Measurements from ENCODE around the gene MRGPRD. TPM values are rescaled to one million over a fixed set of nuclear protein-coding genes. Genes with fewer than 3 reads are reported as not detected.

Gene MRGPRD, protein sequence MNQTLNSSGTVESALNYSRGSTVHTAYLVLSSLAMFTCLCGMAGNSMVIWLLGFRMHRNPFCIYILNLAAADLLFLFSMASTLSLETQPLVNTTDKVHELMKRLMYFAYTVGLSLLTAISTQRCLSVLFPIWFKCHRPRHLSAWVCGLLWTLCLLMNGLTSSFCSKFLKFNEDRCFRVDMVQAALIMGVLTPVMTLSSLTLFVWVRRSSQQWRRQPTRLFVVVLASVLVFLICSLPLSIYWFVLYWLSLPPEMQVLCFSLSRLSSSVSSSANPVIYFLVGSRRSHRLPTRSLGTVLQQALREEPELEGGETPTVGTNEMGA
- not detected in 2 replicates for total RNA-seq (ENCODE audit: low replicate concordance)
- long read RNA-seq = 0 reads

DNA sequence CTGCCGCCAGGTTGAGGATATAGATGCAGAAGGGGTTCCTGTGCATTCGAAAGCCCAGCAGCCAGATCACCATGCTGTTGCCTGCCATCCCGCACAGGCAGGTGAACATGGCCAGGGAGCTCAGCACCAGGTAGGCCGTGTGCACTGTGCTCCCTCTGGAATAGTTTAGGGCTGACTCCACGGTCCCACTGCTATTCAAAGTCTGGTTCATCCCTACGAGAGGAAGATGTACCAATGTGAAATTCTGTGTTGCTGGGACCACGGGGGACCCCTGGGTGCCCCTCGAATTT lies at the start of gene MRGPRD:
TSS of gene MRGPRD (minus strand) at position 211 of the 290 bp plus-strand sequence. CDS start at position 211, 0 bp downstream.
- Mint-ChIP-seq H3K27ac (no peak within 1 kb of the TSS), H3K4me3 (no peak within 1 kb of the TSS), H3K9me3 (no peaks in the 10 kb centered on the region), H3K27me3 (peaks cover 9% of the 10 kb centered on the region), H3K36me3 (no peaks in the 10 kb centered on the region), H3K4me1 (ENCODE audit: unreplicated experiment) (peaks cover 6% of the 10 kb centered on the region)
- DNase-seq (ENCODE audit: extremely low spot score, unreplicated experiment) = no peak
- TF ChIP-seq, protein P1, sequence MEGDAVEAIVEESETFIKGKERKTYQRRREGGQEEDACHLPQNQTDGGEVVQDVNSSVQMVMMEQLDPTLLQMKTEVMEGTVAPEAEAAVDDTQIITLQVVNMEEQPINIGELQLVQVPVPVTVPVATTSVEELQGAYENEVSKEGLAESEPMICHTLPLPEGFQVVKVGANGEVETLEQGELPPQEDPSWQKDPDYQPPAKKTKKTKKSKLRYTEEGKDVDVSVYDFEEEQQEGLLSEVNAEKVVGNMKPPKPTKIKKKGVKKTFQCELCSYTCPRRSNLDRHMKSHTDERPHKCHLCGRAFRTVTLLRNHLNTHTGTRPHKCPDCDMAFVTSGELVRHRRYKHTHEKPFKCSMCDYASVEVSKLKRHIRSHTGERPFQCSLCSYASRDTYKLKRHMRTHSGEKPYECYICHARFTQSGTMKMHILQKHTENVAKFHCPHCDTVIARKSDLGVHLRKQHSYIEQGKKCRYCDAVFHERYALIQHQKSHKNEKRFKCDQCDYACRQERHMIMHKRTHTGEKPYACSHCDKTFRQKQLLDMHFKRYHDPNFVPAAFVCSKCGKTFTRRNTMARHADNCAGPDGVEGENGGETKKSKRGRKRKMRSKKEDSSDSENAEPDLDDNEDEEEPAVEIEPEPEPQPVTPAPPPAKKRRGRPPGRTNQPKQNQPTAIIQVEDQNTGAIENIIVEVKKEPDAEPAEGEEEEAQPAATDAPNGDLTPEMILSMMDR (conservative IDR thresholded peaks at IDR 0.05) = no peak

DNA sequence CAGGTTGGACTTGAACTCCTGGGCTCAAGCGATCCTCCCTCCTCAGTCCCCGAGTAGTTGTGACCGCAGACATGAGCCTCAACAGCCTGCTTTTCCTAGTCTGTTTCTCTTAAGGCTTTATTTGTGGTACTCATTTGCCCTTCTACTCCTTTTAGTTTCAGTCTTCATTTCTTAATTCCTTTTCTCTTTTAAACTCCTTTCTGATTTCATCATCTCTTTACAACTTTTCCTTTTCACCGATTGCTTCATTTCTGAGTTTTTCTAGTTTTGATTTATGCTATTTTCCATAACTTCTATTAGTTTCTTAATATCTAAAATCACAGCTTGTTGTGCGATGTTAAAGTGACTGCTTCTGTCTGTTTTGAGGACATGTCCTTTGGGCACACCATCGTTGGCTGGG lies 49.5 kb upstream of the MRGPRD start:
- Mint-ChIP-seq H3K27me3 (peaks cover 5% of the 10 kb centered on the region), H3K4me1 (ENCODE audit: unreplicated experiment) (peaks cover 6% of the 10 kb centered on the region), H3K36me3 (no peaks in the 10 kb centered on the region), H3K9me3 (no peaks in the 10 kb centered on the region), H3K27ac (no peak overlapping the region), H3K4me3 (no peak overlapping the region)
- no peak for DNase-seq (ENCODE audit: extremely low spot score, unreplicated experiment)
- TF ChIP-seq, protein P1 (conservative IDR thresholded peaks at IDR 0.05) = no peak

DNA sequence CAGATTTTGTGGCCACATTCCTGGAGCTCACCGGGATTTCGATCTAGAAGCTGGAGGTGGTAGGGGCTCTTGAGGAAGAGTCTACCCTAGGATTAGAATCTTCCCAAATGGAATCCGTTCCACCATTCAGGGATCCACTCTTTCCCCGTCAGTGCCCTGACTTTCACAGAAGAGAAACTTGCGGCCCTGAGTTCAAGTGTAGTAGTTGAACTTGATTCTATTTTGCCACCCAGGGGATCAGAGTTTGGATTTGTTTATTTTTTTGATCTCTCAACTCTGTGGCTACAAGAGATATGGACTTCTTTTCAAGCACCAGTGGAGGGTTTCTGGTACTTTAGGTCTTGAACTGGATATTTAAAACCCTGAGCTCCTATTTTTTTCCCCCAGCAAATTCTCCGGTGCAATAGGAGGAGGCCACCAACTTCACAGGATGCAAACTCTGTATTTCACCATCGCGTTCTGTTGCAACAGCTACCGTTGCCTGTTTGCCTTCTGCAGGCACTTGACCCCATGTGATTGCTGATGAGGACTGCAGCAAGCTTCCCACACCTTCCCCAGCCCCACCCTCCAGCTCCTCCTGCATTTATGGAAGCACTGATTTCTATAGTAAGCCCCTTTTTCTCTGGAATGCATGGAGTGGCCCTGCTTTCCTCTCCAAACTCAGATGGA lies 47.1 kb upstream of the MRGPRD start:
- H3K27ac Mint-ChIP-seq = no peak overlapping the region
- peaks cover 5% of the 10 kb centered on the region for H3K27me3 Mint-ChIP-seq
- no peak overlapping the region for H3K4me3 Mint-ChIP-seq
- H3K4me1 Mint-ChIP-seq (ENCODE audit: unreplicated experiment) = no peaks in the 10 kb centered on the region
- TF ChIP-seq, protein P1 (conservative IDR thresholded peaks at IDR 0.05) = no peak
- no peak for DNase-seq (ENCODE audit: extremely low spot score, unreplicated experiment)
- H3K9me3 Mint-ChIP-seq = no peaks in the 10 kb centered on the region
- no peaks in the 10 kb centered on the region for H3K36me3 Mint-ChIP-seq

DNA sequence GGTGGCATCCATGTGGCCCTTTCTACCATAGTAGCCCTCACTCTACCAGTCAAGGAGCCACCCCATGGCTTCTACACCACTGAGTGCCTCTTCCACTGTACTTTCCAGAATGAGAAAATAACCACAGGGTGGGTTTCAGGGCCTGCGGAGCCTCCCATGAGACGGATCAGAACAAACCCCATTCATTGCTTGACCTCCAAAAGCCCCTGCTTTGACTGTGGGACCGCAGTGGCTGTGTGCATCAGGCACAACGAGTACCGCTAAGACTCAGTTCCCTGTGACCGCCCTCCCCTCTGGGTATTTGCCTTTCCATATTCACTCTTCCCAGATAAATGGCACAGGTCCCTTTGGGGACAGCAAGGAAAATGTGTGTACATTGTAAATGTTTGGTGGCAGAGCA lies 43.7 kb upstream of the MRGPRD start:
- no peak for DNase-seq (ENCODE audit: extremely low spot score, unreplicated experiment)
- Mint-ChIP-seq H3K27ac (no peak overlapping the region), H3K4me1 (ENCODE audit: unreplicated experiment) (no peaks in the 10 kb centered on the region), H3K36me3 (no peaks in the 10 kb centered on the region), H3K9me3 (no peaks in the 10 kb centered on the region), H3K27me3 (no peaks in the 10 kb centered on the region), H3K4me3 (no peak overlapping the region)
- TF ChIP-seq, protein P1 (conservative IDR thresholded peaks at IDR 0.05) = no peak

DNA sequence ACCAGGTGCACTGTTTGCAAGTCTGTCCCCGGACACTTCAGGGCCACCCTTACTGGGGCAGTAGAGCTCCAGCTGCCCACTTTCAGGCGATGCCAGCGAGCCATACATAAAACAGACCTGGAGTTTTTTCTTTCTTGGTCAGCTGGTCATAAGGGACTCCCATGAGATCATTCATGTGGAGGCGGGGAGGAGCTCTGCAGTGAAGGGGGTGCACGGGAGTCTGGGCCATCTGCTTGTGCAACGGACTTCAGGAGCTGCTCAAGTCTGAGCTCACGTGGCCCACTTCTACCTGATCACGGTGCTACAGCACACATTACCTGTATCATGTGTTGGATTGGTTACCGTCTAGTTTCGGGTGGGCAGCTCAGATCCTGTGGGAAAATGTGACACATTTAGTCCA lies 41.5 kb upstream of the MRGPRD start:
- Mint-ChIP-seq H3K27ac (no peak overlapping the region), H3K4me1 (ENCODE audit: unreplicated experiment) (no peaks in the 10 kb centered on the region), H3K27me3 (no peaks in the 10 kb centered on the region), H3K4me3 (no peak overlapping the region), H3K9me3 (no peaks in the 10 kb centered on the region), H3K36me3 (no peaks in the 10 kb centered on the region)
- no peak for DNase-seq (ENCODE audit: extremely low spot score, unreplicated experiment)
- TF ChIP-seq, protein P1 (conservative IDR thresholded peaks at IDR 0.05) = no peak

All from type B pancreatic cell (in vitro differentiated cells).